Measurements from ENCODE around the gene DCTN3. TPM values are rescaled to one million over a fixed set of nuclear protein-coding genes. Genes with fewer than 3 reads are reported as not detected.

Gene DCTN3
- total RNA-seq, 3 donors from 2014 or later (not counting 1 experiment from before 2014, with no cell fraction given), result 135 to 171 (median 147) TPM

DNA sequence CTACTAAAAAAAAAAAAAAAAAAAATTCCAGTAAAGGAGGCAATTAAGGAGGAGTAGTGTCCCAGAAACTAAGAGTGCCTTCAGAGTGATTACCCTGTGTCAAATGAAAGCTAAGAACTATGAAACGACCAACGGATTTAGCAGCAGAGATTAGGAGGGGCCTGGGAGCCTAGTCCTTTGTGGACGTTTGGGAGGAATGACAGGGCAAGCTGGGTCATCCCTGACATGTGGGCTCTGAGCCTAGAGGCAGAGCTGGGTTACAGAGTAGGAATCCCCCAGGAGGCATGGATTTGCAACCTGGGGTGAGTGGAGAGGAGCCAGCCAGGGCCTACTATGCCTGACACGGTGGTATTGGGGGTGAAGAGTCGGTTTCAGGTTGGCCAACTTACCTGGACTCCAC lies 12.9 kb upstream of the DCTN3 start:
- ATAC-seq (no peak), DNase-seq (no peak)
- H3K36me3 Mint-ChIP-seq, result peaks cover 7% of the 10 kb centered on the region
- Histone ChIP-seq H3K4me1 (ENCODE audit: control insufficient read depth, insufficient read depth, low read length) (peaks cover 34% of the 10 kb centered on the region), H3K27me3 (ENCODE audit: control insufficient read depth, insufficient read depth, low read length) (peaks cover 11% of the 10 kb centered on the region), H3K36me3 (ENCODE audit: control insufficient read depth, insufficient read depth, low read length) (peaks cover 5% of the 10 kb centered on the region), H3K4me3 (ENCODE audit: low read length) (no peak overlapping the region), H3K9me3 (ENCODE audit: control insufficient read depth, insufficient read depth, low read length) (no peaks in the 10 kb centered on the region), H3K27ac (ENCODE audit: low read length) (no peak overlapping the region)
- H3K27me3 Mint-ChIP-seq (ENCODE audit: low read depth in 2 of 2), result peaks cover 24 to 27% of the 10 kb centered on the region in 2 donors
- 89% methylated on average over 4 of the region's 5 CpGs for WGBS (ENCODE audit: insufficient coverage)
- TF ChIP-seq, protein P1, sequence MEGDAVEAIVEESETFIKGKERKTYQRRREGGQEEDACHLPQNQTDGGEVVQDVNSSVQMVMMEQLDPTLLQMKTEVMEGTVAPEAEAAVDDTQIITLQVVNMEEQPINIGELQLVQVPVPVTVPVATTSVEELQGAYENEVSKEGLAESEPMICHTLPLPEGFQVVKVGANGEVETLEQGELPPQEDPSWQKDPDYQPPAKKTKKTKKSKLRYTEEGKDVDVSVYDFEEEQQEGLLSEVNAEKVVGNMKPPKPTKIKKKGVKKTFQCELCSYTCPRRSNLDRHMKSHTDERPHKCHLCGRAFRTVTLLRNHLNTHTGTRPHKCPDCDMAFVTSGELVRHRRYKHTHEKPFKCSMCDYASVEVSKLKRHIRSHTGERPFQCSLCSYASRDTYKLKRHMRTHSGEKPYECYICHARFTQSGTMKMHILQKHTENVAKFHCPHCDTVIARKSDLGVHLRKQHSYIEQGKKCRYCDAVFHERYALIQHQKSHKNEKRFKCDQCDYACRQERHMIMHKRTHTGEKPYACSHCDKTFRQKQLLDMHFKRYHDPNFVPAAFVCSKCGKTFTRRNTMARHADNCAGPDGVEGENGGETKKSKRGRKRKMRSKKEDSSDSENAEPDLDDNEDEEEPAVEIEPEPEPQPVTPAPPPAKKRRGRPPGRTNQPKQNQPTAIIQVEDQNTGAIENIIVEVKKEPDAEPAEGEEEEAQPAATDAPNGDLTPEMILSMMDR (IDR thresholded peaks at IDR 0.05), result no peak
- H3K4me3 Mint-ChIP-seq, result no peak overlapping the region
- H3K9me3 Mint-ChIP-seq, result no peaks in the 10 kb centered on the region
- no peak overlapping the region for H3K27ac Mint-ChIP-seq
- intact Hi-C loops (cut with micrococcal nuclease), result no loop called here
- peaks cover 22 to 45% of the 10 kb centered on the region in 2 donors for H3K4me1 Mint-ChIP-seq

DNA sequence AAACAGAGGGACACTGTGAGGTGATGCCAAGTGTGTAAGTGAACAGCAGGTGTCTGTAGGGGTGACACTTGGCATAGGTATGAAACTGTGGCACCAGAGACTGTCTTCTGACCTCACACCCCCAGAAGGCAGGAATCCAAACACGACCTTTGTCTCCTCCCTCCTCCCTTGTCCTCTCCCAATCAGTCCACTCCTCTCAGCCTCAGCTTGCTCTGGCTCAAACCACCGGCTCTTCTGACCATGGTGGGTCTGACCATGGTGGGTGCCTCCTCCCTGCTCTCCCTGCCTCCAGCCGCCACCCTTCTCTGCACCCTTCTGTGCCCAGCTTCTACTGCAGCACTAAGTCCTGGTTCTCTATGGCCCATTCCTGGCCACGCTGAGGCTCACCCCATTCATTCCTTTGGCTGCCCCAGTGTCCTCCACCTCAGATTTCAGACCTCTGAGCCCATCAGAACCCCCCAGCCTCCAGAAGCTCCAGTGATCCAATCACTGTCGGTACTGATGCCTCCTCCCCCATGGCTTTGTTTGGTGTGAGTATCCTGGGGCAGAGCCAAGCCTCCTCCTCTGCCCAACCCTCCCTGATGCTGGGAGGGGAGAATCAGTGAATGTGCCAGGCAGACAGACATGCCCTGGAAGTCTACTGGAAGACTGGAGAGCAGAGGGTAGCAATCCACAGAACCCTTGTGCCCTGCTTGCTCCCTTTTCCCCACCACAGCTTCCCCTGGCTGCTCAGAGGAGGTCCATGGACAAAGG lies 10.3 kb upstream of the DCTN3 start:
- ATAC-seq (no peak), DNase-seq (no peak)
- Histone ChIP-seq H3K27ac (ENCODE audit: low read length) (no peak overlapping the region), H3K27me3 (ENCODE audit: control insufficient read depth, insufficient read depth, low read length) (peaks cover 33% of the 10 kb centered on the region), H3K36me3 (ENCODE audit: control insufficient read depth, insufficient read depth, low read length) (peaks cover 4% of the 10 kb centered on the region), H3K4me1 (ENCODE audit: control insufficient read depth, insufficient read depth, low read length) (peaks cover 12% of the 10 kb centered on the region), H3K4me3 (ENCODE audit: low read length) (no peak overlapping the region), H3K9me3 (ENCODE audit: control insufficient read depth, insufficient read depth, low read length) (no peaks in the 10 kb centered on the region)
- peak overlapping the region in 1 of 2 donors; percentile 25 for H3K27ac Mint-ChIP-seq
- TF ChIP-seq, protein P1 (IDR thresholded peaks at IDR 0.05), result no peak
- peaks cover 44 to 51% of the 10 kb centered on the region in 2 donors for H3K27me3 Mint-ChIP-seq (ENCODE audit: low read depth in 2 of 2)
- 56% methylated on average over 5 of the region's 5 CpGs for whole genome bisulfite sequencing (ENCODE audit: insufficient coverage)
- peak overlapping the region; percentile 43 for H3K4me3 Mint-ChIP-seq
- H3K9me3 Mint-ChIP-seq, result no peaks in the 10 kb centered on the region
- intact Hi-C loops (cut with micrococcal nuclease), result no loop called here
- H3K36me3 Mint-ChIP-seq, result peaks cover 8% of the 10 kb centered on the region
- H3K4me1 Mint-ChIP-seq, result peaks cover 18 to 28% of the 10 kb centered on the region in 2 donors

DNA sequence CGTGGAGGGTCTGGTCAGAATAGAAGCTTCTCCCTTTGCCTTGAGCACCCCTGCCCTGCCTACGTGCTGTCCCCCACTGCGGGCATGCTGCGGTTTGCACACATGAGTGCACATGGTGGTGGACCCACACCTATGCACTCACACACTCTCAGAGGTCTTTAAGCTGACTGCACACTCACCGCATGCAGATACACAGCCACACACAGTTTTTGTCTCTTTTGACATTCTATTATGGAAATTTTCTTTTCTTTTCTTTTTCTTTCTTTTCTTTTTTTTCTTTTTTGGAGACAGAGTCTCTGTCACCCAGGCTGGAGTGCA lies 9.2 kb upstream of the DCTN3 start:
- no peak for DNase-seq
- H3K4me1 ChIP-seq (ENCODE audit: control insufficient read depth, insufficient read depth, low read length), result peaks cover 12% of the 10 kb centered on the region
- TF ChIP-seq, protein P1 (IDR thresholded peaks at IDR 0.05), result no peak
- H3K4me3 ChIP-seq (ENCODE audit: low read length), result peak overlapping the region; percentile 4
- peaks cover 8% of the 10 kb centered on the region for H3K36me3 Mint-ChIP-seq
- H3K9me3 ChIP-seq (ENCODE audit: control insufficient read depth, insufficient read depth, low read length), result no peaks in the 10 kb centered on the region
- 30% methylated on average over 5 of the region's 5 CpGs for WGBS (ENCODE audit: insufficient coverage)
- peaks cover 42% of the 10 kb centered on the region for H3K27me3 ChIP-seq (ENCODE audit: control insufficient read depth, insufficient read depth, low read length)
- H3K27me3 Mint-ChIP-seq (ENCODE audit: low read depth in 2 of 2), result peaks cover 48 to 52% of the 10 kb centered on the region in 2 donors
- H3K4me3 Mint-ChIP-seq, result peak overlapping the region; percentile 82
- intact Hi-C loops (cut with micrococcal nuclease), result no loop called here
- peak overlapping the region in 1 of 2 donors; percentile 51 for H3K27ac Mint-ChIP-seq
- no peaks in the 10 kb centered on the region for H3K9me3 Mint-ChIP-seq
- H3K4me1 Mint-ChIP-seq, result peaks cover 14 to 24% of the 10 kb centered on the region in 2 donors
- no peak overlapping the region for H3K27ac ChIP-seq (ENCODE audit: low read length)
- no peak for ATAC-seq
- no peaks in the 10 kb centered on the region for H3K36me3 ChIP-seq (ENCODE audit: control insufficient read depth, insufficient read depth, low read length)

All from natural killer cell (primary cell).